Osteoblast (primary cell): ENCODE data around the gene GNAT3. TPM values are rescaled to one million over a fixed set of nuclear protein-coding genes. Genes with fewer than 3 reads are reported as not detected.

ENCODE experiments used
- DNase-seq: peaks from one replicate; pipeline ENCODE4 v3.0.0; 2011; ENCODE audit warnings: low spot score, mixed read lengths; ENCODE audit not compliant: insufficient read length; ENCODE audit errors: missing footprints
- H2AFZ ChIP-seq: 2 replicates; pipeline ENCODE4 v1.6.0; 2011; ENCODE audit warnings: mild to moderate bottlenecking, low read length
- H3K27ac ChIP-seq: 2 replicates; pipeline ENCODE4 v1.5.1; 2011; ENCODE audit warnings: mild to moderate bottlenecking, low read depth, low read length, moderate library complexity
- H3K27me3 ChIP-seq: 2 replicates; pipeline ENCODE4 v1.6.0; 2012; ENCODE audit warnings: mild to moderate bottlenecking, control low read depth, inconsistent platforms, low read length, moderate library complexity; ENCODE audit not compliant: insufficient read depth
- H3K36me3 ChIP-seq: 2 replicates; pipeline ENCODE4 v1.5.1; 2011; ENCODE audit warnings: mild to moderate bottlenecking, low read length, control low read depth, moderate library complexity; ENCODE audit not compliant: insufficient read depth
- H3K4me1 ChIP-seq: 2 replicates; pipeline ENCODE4 v1.5.1; 2011; ENCODE audit warnings: mild to moderate bottlenecking, low read length, control low read depth, moderate library complexity; ENCODE audit not compliant: insufficient read depth
- H3K4me2 ChIP-seq: 2 replicates; pipeline ENCODE4 v1.6.0; 2011; ENCODE audit warnings: mild to moderate bottlenecking, low read length; ENCODE audit not compliant: insufficient read depth
- H3K4me3 ChIP-seq: fragments of 200-600 bp; sonication (generic); 3 replicates; pipeline ENCODE4 v1.5.1; 2012; ENCODE audit warnings: mild to moderate bottlenecking, low read length, inconsistent platforms; ENCODE audit not compliant: insufficient read depth
- H3K79me2 ChIP-seq: 2 replicates; pipeline ENCODE4 v1.6.0; 2012; ENCODE audit warnings: mild to moderate bottlenecking, low read length, control low read depth, inconsistent platforms; ENCODE audit not compliant: insufficient read depth
- H3K9me3 ChIP-seq: 2 replicates; pipeline ENCODE4 v1.5.1; 2011; ENCODE audit warnings: low read depth, low read length, control low read depth
- H4K20me1 ChIP-seq: 2 replicates; pipeline ENCODE4 v1.6.0; 2012; ENCODE audit warnings: mild to moderate bottlenecking, low read length, control low read depth; ENCODE audit not compliant: insufficient read depth
- CTCF ChIP-seq: IDR thresholded peaks from 2 replicates; pipeline ENCODE4 v1.5.1; 2011; ENCODE audit warnings: mild to moderate bottlenecking, low read depth, low read length, moderate library complexity; ENCODE audit errors: extremely low read depth
- total RNA-seq: library from RNA; depleted of rRNA; stranded (reverse); fragments of >200 nt; gene quantifications from 2 replicates; pipeline ENCODE4 v1.2.3, GENCODE V29; 2012

The GNAT3 gene
- total RNA-seq, 1 donor = not detected

GRCh38 chr7:80482950-80483349 is 28.9 kb downstream of the GNAT3 start:
- TF ChIP-seq CTCF = no peak
- Histone ChIP-seq H3K36me3 (no peaks in the 10 kb centered on the region), H3K79me2 (no peaks in the 10 kb centered on the region), H2AFZ (no peak overlapping the region), H3K4me3 (no peak overlapping the region), H4K20me1 (no peaks in the 10 kb centered on the region), H3K9me3 (no peaks in the 10 kb centered on the region), H3K27me3 (no peaks in the 10 kb centered on the region), H3K4me1 (peaks cover 14% of the 10 kb centered on the region), H3K4me2 (no peak overlapping the region), H3K27ac (no peak overlapping the region)
- no peak for DNase-seq

GRCh38 chr7:80481196-80481884 is 30.5 kb downstream of the GNAT3 start:
- H2AFZ ChIP-seq = peak overlapping the region; percentile 24
- peak; percentile 22 for DNase-seq

DNA sequence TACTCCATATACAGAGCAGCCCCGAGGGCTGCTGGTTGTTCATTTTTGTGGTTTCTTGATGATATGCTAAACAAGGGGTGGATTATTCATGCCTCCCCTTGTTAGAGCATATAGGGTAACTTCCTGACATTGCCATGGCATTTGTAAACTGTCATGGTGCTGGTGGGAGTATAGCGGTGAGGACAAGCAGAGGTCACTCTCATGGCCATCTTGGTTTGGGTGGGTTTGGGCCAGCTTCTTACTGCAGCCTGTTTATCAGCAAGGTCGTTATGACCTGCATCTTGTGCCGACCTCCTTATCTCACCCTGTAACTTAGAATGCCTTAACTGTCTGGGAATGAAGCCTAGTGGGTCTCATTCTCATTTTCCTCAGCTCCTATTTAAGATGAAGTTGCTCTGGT is 31.3 kb downstream of the GNAT3 start:
- no peaks in the 10 kb centered on the region for H3K79me2 ChIP-seq
- H3K4me3 ChIP-seq = no peak overlapping the region
- H3K27ac ChIP-seq = peak overlapping the region; percentile 50
- H4K20me1 ChIP-seq = no peaks in the 10 kb centered on the region
- H3K4me2 ChIP-seq = no peak overlapping the region
- no peaks in the 10 kb centered on the region for H3K36me3 ChIP-seq
- no peak for DNase-seq
- peaks cover 14% of the 10 kb centered on the region for H3K4me1 ChIP-seq
- H2AFZ ChIP-seq = peak overlapping the region; percentile 53
- H3K9me3 ChIP-seq = no peaks in the 10 kb centered on the region
- no peak for TF ChIP-seq CTCF
- H3K27me3 ChIP-seq = no peaks in the 10 kb centered on the region

More at GRCh38 chr7:80481196-80481884, 30.5 kb downstream of the GNAT3 start:
- Histone ChIP-seq H3K9me3 (no peaks in the 10 kb centered on the region), H3K4me1 (peaks cover 14% of the 10 kb centered on the region), H3K4me3 (no peak overlapping the region), H3K79me2 (no peaks in the 10 kb centered on the region), H3K4me2 (no peak overlapping the region), H3K36me3 (no peaks in the 10 kb centered on the region), H4K20me1 (no peaks in the 10 kb centered on the region), H3K27me3 (no peaks in the 10 kb centered on the region), H3K27ac (peak overlapping the region; percentile 50)
- no peak for TF ChIP-seq CTCF

DNA sequence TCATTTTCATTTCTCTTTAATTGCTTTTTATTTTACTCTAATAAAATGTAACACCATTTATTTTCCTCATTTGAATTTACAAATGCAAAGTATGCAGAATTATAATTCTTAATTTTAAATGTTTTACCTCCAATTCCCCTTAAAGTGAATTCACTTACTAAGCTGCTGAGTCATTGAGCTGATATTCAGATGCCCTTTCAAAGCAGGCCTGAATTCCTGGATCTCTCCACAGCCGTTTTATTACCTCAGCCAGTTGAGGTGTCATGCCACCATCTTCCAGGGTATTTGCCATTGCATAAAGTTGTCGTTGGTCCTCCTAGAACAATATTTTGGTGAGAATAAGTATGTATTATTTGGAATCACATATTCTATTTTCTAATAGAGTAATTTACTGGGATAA is 33.2 kb downstream of the GNAT3 start:
- DNase-seq = peak; percentile 34
- no peak for TF ChIP-seq CTCF
- Histone ChIP-seq H3K4me3 (no peak overlapping the region), H3K36me3 (no peaks in the 10 kb centered on the region), H3K4me2 (no peak overlapping the region), H4K20me1 (no peaks in the 10 kb centered on the region), H2AFZ (no peak overlapping the region), H3K79me2 (no peaks in the 10 kb centered on the region), H3K9me3 (no peaks in the 10 kb centered on the region), H3K27ac (no peak overlapping the region), H3K4me1 (peaks cover 14% of the 10 kb centered on the region), H3K27me3 (no peaks in the 10 kb centered on the region)
